ENCODE measurements around the gene PITPNC1.
"Not testable (repeated sequence)": the region's sequence is repeated elsewhere in the genome, so short reads cannot be mapped to it uniquely, and the experiment has no call there.

Gene PITPNC1

DNA sequence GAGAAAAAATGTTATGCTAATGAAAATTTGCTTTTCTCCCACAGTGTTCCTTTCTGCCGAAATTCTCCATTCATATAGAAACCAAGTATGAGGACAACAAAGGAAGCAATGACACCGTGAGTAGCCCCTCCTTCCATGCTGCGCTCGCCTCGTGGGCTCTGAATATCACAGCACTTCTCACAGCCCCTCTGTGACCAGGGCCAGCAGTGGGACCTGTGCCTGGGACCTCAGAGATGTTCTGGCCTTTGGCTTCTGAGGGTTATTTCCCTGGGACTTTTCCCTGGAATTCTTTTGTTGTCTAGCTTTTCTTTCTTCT, 201.0 kb downstream of the PITPNC1 start:
- DNase-seq (ENCODE audit: low read depth, low spot score): no peak
- ChIA-PET POLR2A (no interaction called here), CTCF (no interaction called here)
- no peak for TF ChIP-seq CTCF (IDR thresholded peaks at IDR 0.05; ENCODE audit: insufficient read depth, low read length, missing control alignments)
- H3K4me3 ChIP-seq (ENCODE audit: low read depth, low read length): no peak overlapping the region

GRCh38 chr17:67578679-67579405, 201.8 kb downstream of the PITPNC1 start:
- CTCF ChIA-PET; H3K4me3 ChIP-seq (ENCODE audit: low read depth, low read length); POLR2A ChIA-PET; DNase-seq (ENCODE audit: low read depth, low spot score): not testable (repeated sequence)

GRCh38 chr17:67582673-67583081, 205.6 kb downstream of the PITPNC1 start:
- ChIA-PET POLR2A (no interaction called here), CTCF (no interaction called here)
- TF ChIP-seq CTCF (IDR thresholded peaks at IDR 0.05; ENCODE audit: insufficient read depth, low read length, missing control alignments): no peak
- H3K4me3 ChIP-seq (ENCODE audit: low read depth, low read length): no peak overlapping the region
- DNase-seq (ENCODE audit: low read depth, low spot score): no peak

DNA sequence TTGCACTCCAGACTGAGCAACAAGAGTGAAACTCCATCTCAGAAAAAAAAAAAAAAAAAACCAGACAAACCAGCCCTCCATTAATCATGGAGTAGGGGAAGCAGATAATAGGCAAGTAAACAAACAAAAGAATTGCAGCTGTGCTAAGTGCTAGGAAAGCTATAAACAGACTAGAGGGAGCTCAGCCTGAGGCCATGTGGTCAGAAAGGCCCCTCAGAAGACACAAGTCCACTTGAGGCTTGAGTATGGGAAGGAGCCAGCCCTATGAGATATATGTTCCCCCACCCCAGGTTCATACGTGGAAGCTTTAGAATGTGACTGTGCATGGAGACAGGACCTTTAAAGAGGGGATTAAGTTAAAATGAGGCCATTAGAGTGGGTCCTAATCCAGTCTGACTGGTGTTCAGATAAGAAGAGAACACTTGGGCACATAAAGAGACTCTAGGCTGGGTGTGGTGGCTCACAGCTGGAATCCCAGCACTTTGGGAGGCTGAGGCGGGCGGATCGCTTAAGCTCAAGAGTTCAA, 208.1 kb downstream of the PITPNC1 start:
- POLR2A ChIA-PET: no interaction called here
- DNase-seq (ENCODE audit: low read depth, low spot score): no peak
- CTCF ChIA-PET: interaction anchor here (1.9 kb wide), 1 partner anchor 210 kb away, joined by 11 read pairs; no protein-coding TSS in a partner anchor
- TF ChIP-seq CTCF (IDR thresholded peaks at IDR 0.05; ENCODE audit: insufficient read depth, low read length, missing control alignments): no peak
- H3K4me3 ChIP-seq (ENCODE audit: low read depth, low read length): no peak overlapping the region

DNA sequence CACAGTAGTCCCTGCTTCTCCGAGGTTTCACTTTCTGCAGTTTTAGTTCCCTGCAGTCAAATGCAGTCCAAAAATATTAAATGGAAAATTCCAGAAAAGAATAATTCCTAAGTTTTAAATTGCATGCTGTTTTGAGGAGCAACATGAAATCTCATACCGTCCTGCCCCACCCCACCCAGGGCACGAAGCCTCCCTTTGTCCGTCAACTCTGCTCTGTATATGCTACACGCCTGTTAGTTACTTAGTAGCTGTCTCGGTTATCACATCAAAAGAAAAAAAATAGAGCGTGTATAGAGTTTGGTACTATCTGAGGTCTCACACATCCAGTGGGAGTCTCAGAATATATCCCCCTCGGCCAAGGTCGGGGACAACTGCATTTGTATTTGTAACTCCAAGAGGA, 211.2 kb downstream of the PITPNC1 start:
- ChIA-PET CTCF (interaction anchor here (1.2 kb wide), 1 partner anchor 15 kb away, joined by 3 read pairs; no protein-coding TSS in a partner anchor), POLR2A (no interaction called here)
- no peak overlapping the region for H3K4me3 ChIP-seq (ENCODE audit: low read depth, low read length)
- no peak for DNase-seq (ENCODE audit: low read depth, low spot score)
- no peak for TF ChIP-seq CTCF (IDR thresholded peaks at IDR 0.05; ENCODE audit: insufficient read depth, low read length, missing control alignments)

- TF ChIP-seq CTCF (IDR thresholded peaks at IDR 0.05; ENCODE audit: insufficient read depth, low read length, missing control alignments): no peak
- no peak for DNase-seq (ENCODE audit: low read depth, low spot score)
- H3K4me3 ChIP-seq (ENCODE audit: low read depth, low read length): no peak overlapping the region
- CTCF ChIA-PET: interaction anchor here (1.7 kb wide), 1 partner anchor 65 kb away, joined by 4 read pairs; no protein-coding TSS in a partner anchor
- POLR2A ChIA-PET: no interaction called here
These were observed 217.2 kb downstream of the PITPNC1 start for GRCh38 chr17:67594115-67594880.
